Spleen (tissue), 11 donors: ENCODE measurements around the gene UBR4. TPM values are rescaled to one million over a fixed set of nuclear protein-coding genes. Genes with fewer than 3 reads are reported as not detected.

Experiments
- DNase-seq: peaks from one replicate; pipeline ENCODE4 v3.0.0-alpha.2; 2020
- H3K27ac ChIP-seq, 8 donors: fragments of 200-600 bp; sonication (generic) in 7 of 8; 1 replicate in 4 of 8; 2 replicates in 4 of 8; pipeline versions ENCODE4 v1.5.0 to v1.8.0; 2016 to 2021; ENCODE audit warnings: inconsistent platforms in 4 of 8, mild to moderate bottlenecking in 4 of 8, moderate library complexity in 1 of 8
- H3K27me3 ChIP-seq, 7 donors: fragments of 200-600 bp; sonication (generic) in 6 of 7; replicated peaks in 1 of 7; 1 replicate in 4 of 7; 2 replicates in 3 of 7; pipeline versions ENCODE4 v1.5.0 to v1.8.0; 2016 to 2021; ENCODE audit warnings: inconsistent platforms in 3 of 7, mild to moderate bottlenecking in 1 of 7
- H3K36me3 ChIP-seq, 6 donors: fragments of 200-600 bp; sonication (generic) in 5 of 6; 1 replicate in 4 of 6; 2 replicates in 2 of 6; pipeline versions ENCODE4 v1.5.0 to v1.8.0; 2016 to 2021; ENCODE audit warnings: inconsistent platforms in 2 of 6
- H3K4me1 ChIP-seq, 6 donors: fragments of 200-600 bp; sonication (generic) in 5 of 6; 1 replicate in 3 of 6; 2 replicates in 3 of 6; pipeline versions ENCODE4 v1.5.0 to v1.8.0; 2016 to 2021; ENCODE audit warnings: inconsistent platforms in 3 of 6
- H3K4me3 ChIP-seq, 8 donors: fragments of 200-600 bp; sonication (generic) in 7 of 8; 1 replicate in 4 of 8; 2 replicates in 4 of 8; pipeline versions ENCODE4 v1.5.0 to v1.8.0; 2016 to 2021; ENCODE audit warnings: inconsistent platforms in 4 of 8, mild to moderate bottlenecking in 4 of 8, moderate library complexity in 2 of 8
- H3K9me3 ChIP-seq, 8 donors: fragments of 200-600 bp; sonication (generic) in 7 of 8; 1 replicate in 4 of 8; 2 replicates in 4 of 8; pipeline versions ENCODE4 v1.5.0 to v1.8.0; 2016 to 2021; ENCODE audit warnings: inconsistent platforms in 4 of 8
- CTCF ChIP-seq, 11 experiments: fragments of 200-600 bp in 7 of 11; fragments of 450-650 bp in 4 of 11; sonication (generic) in 4 of 11; IDR thresholded peaks in 8 of 11; conservative IDR thresholded peaks in 3 of 11; 1 replicate in 7 of 11; 2 replicates in 4 of 11; pipeline versions ENCODE4 v1.4.0 to v1.8.0; 2016 to 2021; ENCODE audit warnings: antibody characterized with exemption in 11 of 11, inconsistent platforms in 4 of 11, mild to moderate bottlenecking in 1 of 11
- POLR2A ChIP-seq, 3 donors: fragments of 450-650 bp; IDR thresholded peaks; one replicate each; pipeline ENCODE4 v1.5.1; 2017; ENCODE audit warnings: antibody characterized with exemption in 3 of 3, mild to moderate bottlenecking in 1 of 3
- POLR2AphosphoS5 ChIP-seq, 3 donors: sonication (generic); formaldehyde crosslinking; IDR thresholded peaks; one replicate each; pipeline ENCODE4 v1.5.1; 2017; ENCODE audit warnings: antibody characterized with exemption in 3 of 3
- WGBS, 5 donors: extraction: QIAGEN DNeasy Blood & Tissue Kit in 3 of 5; methylation state at CpG; one replicate each; pipeline versions ENCODE4 v1.1.5 to v1.1.7; 2013 to 2018; 5-methylcytosine and 5-hydroxymethylcytosine counted together
- intact Hi-C: fragments of 100-400 bp; cut with DNase I; formaldehyde crosslinking; loops from one replicate; pipeline ENCODE4 v1.15.0; 2023; ENCODE audit warnings: low total_unique reads
- polyA plus RNA-seq, 3 donors: library from polyadenylated mRNA; stranded (reverse); fragments of 200-250 nt; gene quantifications; one replicate each; pipeline ENCODE4 v1.2.1, GENCODE V29; 2013
- total RNA-seq, 7 donors: library from RNA; depleted of rRNA in 3 of 7; stranded (reverse); fragments of >200 nt in 3 of 7; fragmentation: NEBNext Ultra II Directional in 4 of 7; extraction: Animal tissue kit (Norgen Biotek cat#: 25700) in 4 of 7; gene quantifications; one replicate each; pipeline versions ENCODE4 v1.1.0 to v1.2.1, GENCODE V29; 2016 to 2021
- donor health status: healthy with polysubstance abuse.
- donor health status: DM: no; HTN: no; CAD: no; lungs with moderate emphysema.
- donor health status: DM: no; HTN: no; CAD: no.
- donor health status: Bipolar disorder and iron deficiency.
- donor health status: healthy.
- donor health status: DM: no; HTN: no; CAD: no.
- donor health status: DM: yes; HTN: yes; CAD: no.

UBR4 gene
- total and polyA plus RNA-seq, 10 donors = 72.5 to 184 (median 149) TPM

DNA sequence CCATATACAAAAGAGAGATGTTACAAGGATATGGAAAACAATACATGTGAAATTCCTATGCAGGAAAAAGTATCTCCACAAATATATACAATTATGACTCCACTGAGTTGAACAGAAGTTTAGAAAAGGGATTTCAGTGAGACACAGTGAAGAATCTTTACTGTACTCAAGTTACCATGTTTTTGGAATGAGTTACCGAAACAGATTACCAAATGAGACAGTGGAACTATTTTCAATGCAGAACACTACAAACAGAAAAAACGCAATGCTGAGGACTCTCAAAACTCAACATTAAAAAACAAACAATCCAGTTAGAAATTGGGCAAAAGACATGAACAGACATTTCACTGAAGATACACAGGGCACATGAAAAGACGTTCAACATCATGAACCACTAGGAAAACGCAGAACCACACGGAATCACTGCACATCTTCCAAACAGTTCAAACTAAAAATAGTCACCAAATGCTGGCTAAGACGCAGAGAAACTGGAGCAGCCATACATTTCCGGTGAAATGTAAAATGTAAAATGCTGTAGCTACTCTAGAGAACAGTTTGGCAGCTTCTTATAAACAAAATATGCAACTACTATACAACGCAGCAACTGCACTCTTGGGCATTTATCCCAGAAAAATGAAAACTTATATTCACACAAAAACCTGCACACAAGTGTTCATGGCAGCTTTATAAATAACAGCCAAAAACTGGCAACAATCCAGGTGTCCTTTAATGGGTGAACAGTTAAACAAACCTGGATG, 118.7 kb downstream of the UBR4 start:
- Histone ChIP-seq H3K4me3 (no peak overlapping the region), H3K4me1 (peaks cover 0 to 30% (median 2%) of the 10 kb centered on the region in 6 donors), H3K9me3 (no peaks in the 10 kb centered on the region), H3K36me3 (peaks cover 11 to 100% (median 99%) of the 10 kb centered on the region in 6 donors), H3K27me3 (no peaks in the 10 kb centered on the region), H3K27ac (no peak overlapping the region)
- no peak for DNase-seq
- no peak for TF ChIP-seq CTCF (IDR thresholded peaks at IDR 0.05 in 8 of 11, conservative IDR thresholded peaks at IDR 0.05 in 3 of 11)
- TF ChIP-seq POLR2A (IDR thresholded peaks at IDR 0.05) = no peak
- no peak for TF ChIP-seq POLR2AphosphoS5 (IDR thresholded peaks at IDR 0.05)
- intact Hi-C loops = loop anchor here (10.0 kb wide), 1 partner anchor 187 kb away; the partner anchor contains the start of gene ALDH4A1
- 81 to 93% (median 90%) methylated on average over 8 of the region's 8 CpGs for WGBS, 5 donors

GRCh38 chr1:19089524-19089923, 120.5 kb downstream of the UBR4 start:
- Histone ChIP-seq H3K4me1 (peaks cover 0 to 24% (median 2%) of the 10 kb centered on the region in 6 donors), H3K4me3 (no peak overlapping the region), H3K27ac (no peak overlapping the region), H3K9me3 (no peaks in the 10 kb centered on the region), H3K27me3 (no peaks in the 10 kb centered on the region), H3K36me3 (peaks cover 11 to 100% (median 98%) of the 10 kb centered on the region in 6 donors)
- TF ChIP-seq CTCF (IDR thresholded peaks at IDR 0.05 in 8 of 11, conservative IDR thresholded peaks at IDR 0.05 in 3 of 11) (no peak), POLR2AphosphoS5 (IDR thresholded peaks at IDR 0.05) (no peak), POLR2A (IDR thresholded peaks at IDR 0.05) (no peak)
- 94 to 97% (median 96%) methylated on average over 4 of the region's 4 CpGs for WGBS, 5 donors
- no peak for DNase-seq
- intact Hi-C loops = no loop called here

GRCh38 chr1:19088717-19089442, 121.2 kb downstream of the UBR4 start:
- peak in 1 of 3 donors; percentile 18 for TF ChIP-seq POLR2AphosphoS5 (IDR thresholded peaks at IDR 0.05)
- no peak for TF ChIP-seq CTCF (IDR thresholded peaks at IDR 0.05 in 8 of 11, conservative IDR thresholded peaks at IDR 0.05 in 3 of 11)
- H3K4me3 ChIP-seq = no peak overlapping the region
- intact Hi-C loops = no loop called here
- H3K9me3 ChIP-seq = no peaks in the 10 kb centered on the region
- WGBS, 5 donors = 94 to 96% (median 94%) methylated on average over 12 of the region's 12 CpGs
- no peak for DNase-seq
- H3K27me3 ChIP-seq = no peaks in the 10 kb centered on the region
- H3K27ac ChIP-seq = no peak overlapping the region
- H3K36me3 ChIP-seq = peaks cover 9 to 100% (median 98%) of the 10 kb centered on the region in 6 donors
- peaks cover 0 to 26% (median 2%) of the 10 kb centered on the region in 6 donors for H3K4me1 ChIP-seq
